Measurements from ENCODE around the gene ACOT7.

The ACOT7 gene

GRCh38 chr1:6355621-6356020 is 37.9 kb downstream of the ACOT7 start:
- Histone ChIP-seq H3F3A (ENCODE audit: control insufficient read depth, insufficient read depth) (no peaks in the 10 kb centered on the region), H3K9me2 (replicated peaks; ENCODE audit: control insufficient read depth, low read length) (no peaks in the 10 kb centered on the region), H3K4me3 (ENCODE audit: low read length) (no peak overlapping the region), H3K9me3 (ENCODE audit: control insufficient read depth, insufficient read depth, low read length) (no peaks in the 10 kb centered on the region), H3K27me3 (ENCODE audit: control insufficient read depth, low read length) (no peaks in the 10 kb centered on the region), H3K27ac (ENCODE audit: low read depth, low read length) (no peak overlapping the region), H3K36me3 (ENCODE audit: control insufficient read depth, low read length) (no peaks in the 10 kb centered on the region), H4K20me1 (ENCODE audit: control insufficient read depth, insufficient read depth, low read depth, low read length) (no peaks in the 10 kb centered on the region; the same call in 1 of the 2 replicates), H3K4me1 (ENCODE audit: control insufficient read depth, low read length) (no peaks in the 10 kb centered on the region), H3K79me2 (ENCODE audit: control insufficient read depth, low read length) (peaks cover 19% of the 10 kb centered on the region), H3K4me2 (ENCODE audit: low read length) (no peak overlapping the region)
- no peak for TF ChIP-seq EZH2phosphoT487 (IDR thresholded peaks at IDR 0.05; ENCODE audit: borderline replicate concordance, low read length)
- TF ChIP-seq CTCF (IDR thresholded peaks at IDR 0.05; ENCODE audit: low read depth, low read length, poor library complexity, severe bottlenecking) = no peak

GRCh38 chr1:6354659-6355317 is 38.8 kb downstream of the ACOT7 start:
- Histone ChIP-seq H3K27ac (ENCODE audit: low read depth, low read length) (no peak overlapping the region), H3K27me3 (ENCODE audit: control insufficient read depth, low read length) (no peaks in the 10 kb centered on the region), H3K4me1 (ENCODE audit: control insufficient read depth, low read length) (no peaks in the 10 kb centered on the region), H3K36me3 (ENCODE audit: control insufficient read depth, low read length) (no peaks in the 10 kb centered on the region), H3K4me3 (ENCODE audit: low read length) (no peak overlapping the region), H3K4me2 (ENCODE audit: low read length) (no peak overlapping the region), H3K79me2 (ENCODE audit: control insufficient read depth, low read length) (peaks cover 15% of the 10 kb centered on the region), H3F3A (ENCODE audit: control insufficient read depth, insufficient read depth) (no peaks in the 10 kb centered on the region), H3K9me2 (replicated peaks; ENCODE audit: control insufficient read depth, low read length) (no peaks in the 10 kb centered on the region), H4K20me1 (ENCODE audit: control insufficient read depth, insufficient read depth, low read depth, low read length) (no peaks in the 10 kb centered on the region), H3K9me3 (ENCODE audit: control insufficient read depth, insufficient read depth, low read length) (no peaks in the 10 kb centered on the region)
- no peak for TF ChIP-seq CTCF (IDR thresholded peaks at IDR 0.05; ENCODE audit: low read depth, low read length, poor library complexity, severe bottlenecking)
- TF ChIP-seq EZH2phosphoT487 (IDR thresholded peaks at IDR 0.05; ENCODE audit: borderline replicate concordance, low read length) = no peak

- Histone ChIP-seq H3F3A (ENCODE audit: control insufficient read depth, insufficient read depth) (no peaks in the 10 kb centered on the region), H3K9me2 (replicated peaks; ENCODE audit: control insufficient read depth, low read length) (no peaks in the 10 kb centered on the region), H3K79me2 (ENCODE audit: control insufficient read depth, low read length) (peaks cover 15% of the 10 kb centered on the region), H3K9me3 (ENCODE audit: control insufficient read depth, insufficient read depth, low read length) (no peaks in the 10 kb centered on the region), H3K27me3 (ENCODE audit: control insufficient read depth, low read length) (no peaks in the 10 kb centered on the region), H3K4me3 (ENCODE audit: low read length) (no peak overlapping the region), H4K20me1 (ENCODE audit: control insufficient read depth, insufficient read depth, low read depth, low read length) (0 out of 2 replicates have a peak, but pooled peaks cover 2% of the 10 kb centered on the region), H3K4me2 (ENCODE audit: low read length) (no peak overlapping the region), H3K36me3 (ENCODE audit: control insufficient read depth, low read length) (no peaks in the 10 kb centered on the region), H3K4me1 (ENCODE audit: control insufficient read depth, low read length) (no peaks in the 10 kb centered on the region), H3K27ac (ENCODE audit: low read depth, low read length) (no peak overlapping the region)
- TF ChIP-seq EZH2phosphoT487 (IDR thresholded peaks at IDR 0.05; ENCODE audit: borderline replicate concordance, low read length) (no peak), CTCF (IDR thresholded peaks at IDR 0.05; ENCODE audit: low read depth, low read length, poor library complexity, severe bottlenecking) (no peak)
Observed at GRCh38 chr1:6353955-6354658, 39.5 kb downstream of the ACOT7 start.
